B cell (primary cell): ENCODE results near the gene LRRIQ4. TPM values are rescaled to one million over a fixed set of nuclear protein-coding genes. Genes with fewer than 3 reads are reported as not detected.

Experiments
- ATAC-seq: fragments of 200-7000 bp; cut with Tn5 transposase; one replicate; pipeline ENCODE4 v1.10.0; 2021; ENCODE audit warnings: low read depth, mild to moderate bottlenecking, moderate number of reproducible peaks, moderate library complexity
- CTCF ChIA-PET: fragments of 350-600 bp; sonication (Branson Sonifier 250); formaldehyde crosslinking; loops from one replicate; lab custom pipeline; 2021; ENCODE audit warnings: antibody characterized with exemption, inconsistent platforms; lab: Charles Lee
- POLR2A ChIA-PET: fragments of 350-600 bp; sonication (Branson Sonifier 250); formaldehyde crosslinking; loops from one replicate; lab custom pipeline; 2021; ENCODE audit warnings: antibody characterized with exemption; lab: Charles Lee
- DNase-seq: peaks from one replicate; pipeline ENCODE4 v3.0.0; 2013
- H2AFZ ChIP-seq: 2 replicates; pipeline ENCODE4 v1.6.1; 2012; ENCODE audit warnings: mild to moderate bottlenecking, low read depth, low read length; ENCODE audit not compliant: insufficient read depth, poor library complexity, severe bottlenecking
- H3K27ac ChIP-seq, 2 donors: 1 replicate in 1 of 2; 2 replicates in 1 of 2; pipeline ENCODE4 v1.5.1; 2012 to 2013; ENCODE audit warnings: low read length in 2 of 2, mild to moderate bottlenecking in 2 of 2, moderate library complexity in 1 of 2
- H3K27me3 ChIP-seq, 4 experiments: fragments of 200-600 bp in 1 of 4; sonication (generic) in 1 of 4; replicated peaks in 1 of 4; 1 replicate in 2 of 4; 2 replicates in 2 of 4; pipeline versions ENCODE4 v1.6.1 to v1.7.0; 2013 to 2016; ENCODE audit warnings: low read length in 3 of 4, mild to moderate bottlenecking in 2 of 4, mixed read lengths in 1 of 4, moderate library complexity in 1 of 4; ENCODE audit not compliant: insufficient read depth in 4 of 4, control insufficient read depth in 3 of 4; ENCODE audit errors: control extremely low read depth in 1 of 4
- H3K36me3 ChIP-seq, 2 experiments: replicated peaks in 1 of 2; 1 replicate in 1 of 2; 2 replicates in 1 of 2; pipeline versions ENCODE4 v1.6.1 to v1.7.1; 2013; ENCODE audit warnings: low read length in 1 of 2; ENCODE audit not compliant: insufficient read depth in 2 of 2, control insufficient read depth in 1 of 2; ENCODE audit errors: control extremely low read depth in 1 of 2, extremely low read depth in 1 of 2
- H3K4me1 ChIP-seq, 2 donors: fragments of 200-600 bp in 1 of 2; sonication (generic) in 1 of 2; 1 replicate in 1 of 2; 2 replicates in 1 of 2; pipeline versions ENCODE4 v1.5.1 to v1.6.1; 2013 to 2017; ENCODE audit warnings: low read length in 2 of 2; ENCODE audit not compliant: control insufficient read depth in 2 of 2, insufficient read depth in 2 of 2
- H3K4me2 ChIP-seq: replicated peaks from 2 replicates; pipeline ENCODE3; 2012; ENCODE audit warnings: mild to moderate bottlenecking, low read depth, low read length; ENCODE audit not compliant: poor library complexity, severe bottlenecking
- H3K4me3 ChIP-seq, 5 experiments: fragments of 200-600 bp in 1 of 5; sonication (generic) in 1 of 5; 1 replicate in 3 of 5; 2 replicates in 2 of 5; pipeline versions ENCODE4 v1.5.1 to v1.7.0; 2011 to 2016; ENCODE audit warnings: low read length in 4 of 5, mild to moderate bottlenecking in 4 of 5, low read depth in 2 of 5, control low read depth in 1 of 5, moderate library complexity in 1 of 5; ENCODE audit not compliant: insufficient read depth in 1 of 5; ENCODE audit errors: control extremely low read depth in 1 of 5, extremely low read depth in 1 of 5
- H3K79me2 ChIP-seq: fragments of 200-600 bp; sonication (generic); one replicate; pipeline ENCODE4 v1.6.0; 2016; ENCODE audit warnings: low read length; ENCODE audit not compliant: control insufficient read depth, insufficient read depth
- H3K9ac ChIP-seq: fragments of 200-600 bp; sonication (generic); 2 replicates; pipeline ENCODE4 v1.6.1; 2017; ENCODE audit warnings: mild to moderate bottlenecking, low read length, moderate library complexity
- H3K9me3 ChIP-seq, 3 donors: one replicate each; pipeline versions ENCODE4 v1.6.1 to v1.7.1; 2013; ENCODE audit warnings: low read length in 2 of 3; ENCODE audit not compliant: control insufficient read depth in 2 of 3, insufficient read depth in 1 of 3; ENCODE audit errors: control extremely low read depth in 1 of 3
- H4K20me1 ChIP-seq: 2 replicates; pipeline ENCODE4 v1.6.0; 2012; ENCODE audit warnings: mild to moderate bottlenecking, low read length; ENCODE audit not compliant: insufficient read depth, control insufficient read depth, poor library complexity, severe bottlenecking
- H3K27ac Mint-ChIP-seq: one replicate; pipeline ENCODE4 v1.8.0; 2021; ENCODE audit warnings: mixed read lengths
- H3K27me3 Mint-ChIP-seq: one replicate; pipeline ENCODE4 v1.8.0; 2021; ENCODE audit warnings: mixed read lengths
- H3K4me1 Mint-ChIP-seq: one replicate; pipeline ENCODE4 v1.8.0; 2021; ENCODE audit warnings: mixed read lengths
- H3K4me3 Mint-ChIP-seq: one replicate; pipeline ENCODE4 v1.8.0; 2021; ENCODE audit warnings: mixed read lengths
- H3K9me3 Mint-ChIP-seq: one replicate; pipeline ENCODE4 v1.8.0; 2022; ENCODE audit warnings: mixed read lengths; ENCODE audit not compliant: insufficient read depth
- EZH2 ChIP-seq: IDR thresholded peaks from 2 replicates; pipeline ENCODE4 v1.6.1; 2012; ENCODE audit warnings: borderline replicate concordance, low read depth, mild to moderate bottlenecking, moderate library complexity, low read length; ENCODE audit not compliant: insufficient read depth, poor library complexity, severe bottlenecking
- WGBS: methylation state at CpG from one replicate; pipeline ENCODE4 v1.1.5; 2013; ENCODE audit warnings: missing lambda C conversion rate; ENCODE audit not compliant: insufficient coverage; 5-methylcytosine and 5-hydroxymethylcytosine counted together
- intact Hi-C: fragments of 100-400 bp; cut with micrococcal nuclease; formaldehyde crosslinking; loops from one replicate; pipeline ENCODE4 v1.10.0; 2022
- polyA plus RNA-seq: library from polyadenylated mRNA; depleted of rRNA; stranded (reverse); fragments of >200 nt; gene quantifications from 2 replicates; pipeline ENCODE4 v1.2.3, GENCODE V29; 2012
- total RNA-seq, 2 donors: library from RNA; stranded (reverse); fragments of 120-200 nt in 1 of 2; gene quantifications; 1 replicate in 1 of 2; 2 replicates in 1 of 2; pipeline versions ENCODE4 v1.2.3 to v1.2.4, GENCODE V29; 2013 to 2022
- TF ChIP-seq, protein P1 (sequence below): fragments of 200-600 bp; IDR thresholded peaks from one replicate; pipeline ENCODE4 v1.8.0; 2022; ENCODE audit warnings: antibody characterized with exemption, mild to moderate bottlenecking

Gene LRRIQ4
- total and polyA plus RNA-seq, 2 donors (not counting 1 experiment from before 2014, with no cell fraction given), result 0.04 to 0.71 TPM

DNA sequence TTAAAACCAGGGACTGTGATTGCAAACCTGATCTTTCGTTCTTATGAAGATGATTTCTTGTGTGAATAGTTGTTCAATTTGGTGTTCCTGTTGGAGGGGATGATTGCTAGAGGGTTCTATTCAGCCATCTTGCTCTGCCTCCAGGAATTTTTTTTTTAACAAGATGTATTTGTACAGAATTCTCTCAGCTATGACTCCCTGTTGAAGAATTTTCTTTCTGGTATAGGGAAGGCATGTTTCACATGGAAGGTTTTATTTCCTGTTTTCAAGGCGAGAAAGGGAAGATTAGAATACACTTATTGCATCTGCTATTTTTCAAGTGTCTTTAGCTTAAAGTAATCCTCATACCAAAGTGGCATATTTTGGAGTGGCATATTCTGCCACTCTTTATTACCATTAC lies 5.6 kb downstream of the LRRIQ4 start:
- H3K9me3 ChIP-seq, result peaks cover 0 to 6% (median 6%) of the 10 kb centered on the region in 3 donors
- no peaks in the 10 kb centered on the region for H3K36me3 ChIP-seq
- ATAC-seq, result no peak
- 89% methylated on average over 1 of the region's 2 CpGs for WGBS
- H3K27me3 Mint-ChIP-seq, result no peaks in the 10 kb centered on the region
- H4K20me1 ChIP-seq, result no peaks in the 10 kb centered on the region
- H3K4me1 ChIP-seq, result peaks cover 12 to 19% of the 10 kb centered on the region in 2 donors
- no peak overlapping the region for H3K27ac ChIP-seq
- H3K9ac ChIP-seq, result no peak overlapping the region
- no peak for DNase-seq
- no peak overlapping the region for H3K4me3 Mint-ChIP-seq
- CTCF ChIA-PET, result interaction anchor here (0.5 kb wide), 1 partner anchor 208 kb away, joined by 3 read pairs; no protein-coding TSS in a partner anchor
- H3K79me2 ChIP-seq, result no peaks in the 10 kb centered on the region
- intact Hi-C loops, result no loop called here
- no peaks in the 10 kb centered on the region for H3K27me3 ChIP-seq
- peaks cover 24% of the 10 kb centered on the region for H3K4me1 Mint-ChIP-seq
- POLR2A ChIA-PET, result no interaction called here
- peak overlapping the region; percentile 4 for H3K27ac Mint-ChIP-seq
- H3K9me3 Mint-ChIP-seq, result no peaks in the 10 kb centered on the region
- no peak overlapping the region for H3K4me3 ChIP-seq
- H2AFZ ChIP-seq, result no peak overlapping the region
- H3K4me2 ChIP-seq, result no peak overlapping the region
- no peak for TF ChIP-seq EZH2

DNA sequence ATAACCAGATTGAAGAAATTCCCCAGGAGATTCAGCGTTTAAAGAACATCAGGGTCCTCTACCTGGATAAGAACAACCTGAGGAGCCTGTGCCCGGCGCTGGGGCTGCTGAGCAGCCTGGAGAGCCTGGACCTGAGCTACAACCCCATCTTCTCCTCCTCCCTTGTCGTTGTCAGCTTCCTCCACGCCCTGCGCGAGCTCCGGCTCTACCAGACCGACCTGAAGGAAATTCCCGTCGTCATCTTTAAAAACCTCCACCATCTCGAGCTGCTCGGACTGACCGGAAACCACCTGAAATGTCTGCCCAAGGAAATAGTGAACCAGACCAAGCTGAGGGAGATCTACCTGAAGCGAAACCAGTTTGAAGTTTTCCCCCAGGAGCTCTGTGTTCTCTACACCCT lies 9.4 kb downstream of the LRRIQ4 start:
- intact Hi-C loops, result no loop called here
- Histone ChIP-seq H3K4me3 (no peak overlapping the region), H3K27ac (no peak overlapping the region), H4K20me1 (no peaks in the 10 kb centered on the region), H3K4me2 (no peak overlapping the region), H3K4me1 (peaks cover 0 to 9% of the 10 kb centered on the region in 2 donors), H3K79me2 (no peaks in the 10 kb centered on the region), H3K36me3 (no peaks in the 10 kb centered on the region), H3K9ac (no peak overlapping the region), H3K27me3 (no peaks in the 10 kb centered on the region), H2AFZ (no peak overlapping the region), H3K9me3 (no peaks in the 10 kb centered on the region)
- Mint-ChIP-seq H3K4me3 (no peak overlapping the region), H3K27me3 (no peaks in the 10 kb centered on the region), H3K27ac (no peak overlapping the region), H3K4me1 (peaks cover 7% of the 10 kb centered on the region), H3K9me3 (no peaks in the 10 kb centered on the region)
- no peak for DNase-seq
- TF ChIP-seq EZH2, result no peak
- TF ChIP-seq, protein P1, sequence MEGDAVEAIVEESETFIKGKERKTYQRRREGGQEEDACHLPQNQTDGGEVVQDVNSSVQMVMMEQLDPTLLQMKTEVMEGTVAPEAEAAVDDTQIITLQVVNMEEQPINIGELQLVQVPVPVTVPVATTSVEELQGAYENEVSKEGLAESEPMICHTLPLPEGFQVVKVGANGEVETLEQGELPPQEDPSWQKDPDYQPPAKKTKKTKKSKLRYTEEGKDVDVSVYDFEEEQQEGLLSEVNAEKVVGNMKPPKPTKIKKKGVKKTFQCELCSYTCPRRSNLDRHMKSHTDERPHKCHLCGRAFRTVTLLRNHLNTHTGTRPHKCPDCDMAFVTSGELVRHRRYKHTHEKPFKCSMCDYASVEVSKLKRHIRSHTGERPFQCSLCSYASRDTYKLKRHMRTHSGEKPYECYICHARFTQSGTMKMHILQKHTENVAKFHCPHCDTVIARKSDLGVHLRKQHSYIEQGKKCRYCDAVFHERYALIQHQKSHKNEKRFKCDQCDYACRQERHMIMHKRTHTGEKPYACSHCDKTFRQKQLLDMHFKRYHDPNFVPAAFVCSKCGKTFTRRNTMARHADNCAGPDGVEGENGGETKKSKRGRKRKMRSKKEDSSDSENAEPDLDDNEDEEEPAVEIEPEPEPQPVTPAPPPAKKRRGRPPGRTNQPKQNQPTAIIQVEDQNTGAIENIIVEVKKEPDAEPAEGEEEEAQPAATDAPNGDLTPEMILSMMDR, result no peak
- POLR2A ChIA-PET, result no interaction called here
- ATAC-seq, result no peak
- WGBS, result 97% methylated on average over 15 of the region's 15 CpGs
- CTCF ChIA-PET, result interaction anchor here (0.6 to 1.0 kb wide), 2 partner anchors 51 to 59 kb away, joined by 3 read pairs; no protein-coding TSS in a partner anchor
